Nephron (organoid): ENCODE measurements around the gene RAB31.
"Not testable (repeated sequence)": the region's sequence is repeated elsewhere in the genome, so short reads cannot be mapped to it uniquely, and the experiment has no call there.

ENCODE experiments used
- H3K27ac Mint-ChIP-seq, 3 experiments: 2 replicates each; pipeline ENCODE4 v1.8.0; 2020; ENCODE audit warnings: mixed read lengths in 3 of 3, mild to moderate bottlenecking in 2 of 3, moderate library complexity in 1 of 3
- H3K27me3 Mint-ChIP-seq: 2 replicates; pipeline ENCODE4 v1.8.0; 2021; ENCODE audit warnings: low read depth, mild to moderate bottlenecking, moderate library complexity, mixed read lengths
- H3K36me3 Mint-ChIP-seq: 2 replicates; pipeline ENCODE4 v1.8.0; 2020; ENCODE audit warnings: low read depth, mixed read lengths
- H3K4me1 Mint-ChIP-seq: 2 replicates; pipeline ENCODE4 v1.8.0; 2020; ENCODE audit warnings: mixed read lengths
- H3K4me3 Mint-ChIP-seq, 3 experiments: 2 replicates each; pipeline ENCODE4 v1.8.0; 2020; ENCODE audit warnings: mild to moderate bottlenecking in 3 of 3, mixed read lengths in 3 of 3, moderate library complexity in 2 of 3
- H3K9me3 Mint-ChIP-seq: 2 replicates; pipeline ENCODE4 v1.8.0; 2020; ENCODE audit warnings: mixed read lengths
- CTCF ChIP-seq, 3 experiments: fragments of 200-600 bp; sonication (generic); IDR thresholded peaks; one replicate each; pipeline ENCODE4 v1.5.0; 2021; ENCODE audit warnings: antibody characterized with exemption in 3 of 3; ENCODE audit not compliant: unreplicated experiment in 3 of 3

RAB31 gene

GRCh38 chr18:9884532-9885140 is 176.5 kb downstream of the RAB31 start:
- Mint-ChIP-seq H3K4me1 (no peaks in the 10 kb centered on the region), H3K27ac (no peak overlapping the region), H3K36me3 (no peaks in the 10 kb centered on the region), H3K9me3 (no peaks in the 10 kb centered on the region), H3K27me3 (no peaks in the 10 kb centered on the region), H3K4me3 (no peak overlapping the region)
- no peak for TF ChIP-seq CTCF (IDR thresholded peaks at IDR 0.05; ENCODE audit: unreplicated experiment in 3 of 3)

DNA sequence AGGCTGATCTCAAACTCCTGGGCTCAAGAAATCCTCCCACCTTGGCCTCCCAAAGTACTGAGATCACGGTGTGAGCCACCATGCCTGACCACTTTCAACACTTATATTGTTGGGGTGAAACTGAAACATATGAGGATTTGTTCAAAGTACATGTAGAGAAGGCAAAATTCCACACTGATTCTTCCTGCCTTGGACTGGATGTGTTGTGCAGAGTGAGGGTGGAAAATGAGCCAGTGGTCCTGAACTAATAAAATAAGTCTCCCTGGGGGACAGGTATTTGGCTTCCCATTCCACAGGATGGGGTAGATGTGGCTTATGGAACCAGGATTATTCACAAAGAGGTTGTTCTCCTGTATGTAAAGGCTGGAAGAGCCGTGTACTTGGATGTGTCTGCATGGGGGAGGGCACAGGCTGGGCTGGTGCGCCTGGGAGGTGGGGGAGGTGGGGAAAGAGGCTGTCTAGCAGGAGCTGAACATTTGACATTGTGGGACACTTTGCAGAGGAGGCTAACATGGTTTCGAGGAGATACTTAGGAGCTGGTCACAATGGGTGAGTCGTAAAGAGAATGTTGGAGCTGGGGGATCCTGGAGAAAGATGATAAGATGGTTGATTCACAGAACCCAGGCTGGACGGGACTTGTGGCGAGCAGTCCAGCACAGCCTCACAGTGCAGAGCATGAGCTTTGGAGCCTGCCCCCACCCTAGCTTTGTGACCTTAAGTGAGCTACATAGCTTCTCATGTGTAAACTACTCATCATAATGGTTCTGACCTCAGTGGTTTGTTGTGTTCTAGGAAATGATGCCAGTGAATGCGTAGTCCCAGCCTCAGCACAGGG is 177.3 kb downstream of the RAB31 start, which contains the start of gene TXNDC2:
Gene TXNDC2 (plus strand): TSS at position 804 of the 835 bp plus-strand sequence. CDS start 708 bp downstream, outside the sequence.
- H3K4me3 Mint-ChIP-seq = no peak within 1 kb of the TSS
- no peaks in the 10 kb centered on the region for H3K36me3 Mint-ChIP-seq
- H3K9me3 Mint-ChIP-seq = no peaks in the 10 kb centered on the region
- TF ChIP-seq CTCF (IDR thresholded peaks at IDR 0.05; ENCODE audit: unreplicated experiment in 3 of 3) = no peak
- no peak within 1 kb of the TSS for H3K27ac Mint-ChIP-seq
- H3K4me1 Mint-ChIP-seq = no peaks in the 10 kb centered on the region
- no peaks in the 10 kb centered on the region for H3K27me3 Mint-ChIP-seq

DNA sequence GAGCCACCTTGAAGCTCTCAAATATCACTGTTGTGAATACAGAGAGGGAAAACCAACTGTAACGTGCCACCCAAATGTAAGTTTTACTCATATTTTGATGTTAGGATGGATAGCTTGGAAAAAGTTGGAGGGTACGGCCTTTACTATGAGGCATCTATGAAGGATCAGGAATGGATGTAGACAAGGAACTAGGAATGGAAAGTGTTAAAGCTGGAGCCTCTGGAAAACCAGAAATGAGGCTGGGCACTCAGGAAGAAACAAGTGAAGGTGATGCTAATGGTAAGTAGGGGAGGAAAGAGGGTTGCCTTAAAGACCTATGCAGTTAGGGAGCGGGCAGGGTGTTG is 177.9 kb downstream of the RAB31 start:
- Mint-ChIP-seq H3K4me1 (no peaks in the 10 kb centered on the region), H3K27ac (no peak overlapping the region), H3K9me3 (no peaks in the 10 kb centered on the region), H3K36me3 (no peaks in the 10 kb centered on the region), H3K4me3 (no peak overlapping the region), H3K27me3 (no peaks in the 10 kb centered on the region)
- no peak for TF ChIP-seq CTCF (IDR thresholded peaks at IDR 0.05; ENCODE audit: unreplicated experiment in 3 of 3)

DNA sequence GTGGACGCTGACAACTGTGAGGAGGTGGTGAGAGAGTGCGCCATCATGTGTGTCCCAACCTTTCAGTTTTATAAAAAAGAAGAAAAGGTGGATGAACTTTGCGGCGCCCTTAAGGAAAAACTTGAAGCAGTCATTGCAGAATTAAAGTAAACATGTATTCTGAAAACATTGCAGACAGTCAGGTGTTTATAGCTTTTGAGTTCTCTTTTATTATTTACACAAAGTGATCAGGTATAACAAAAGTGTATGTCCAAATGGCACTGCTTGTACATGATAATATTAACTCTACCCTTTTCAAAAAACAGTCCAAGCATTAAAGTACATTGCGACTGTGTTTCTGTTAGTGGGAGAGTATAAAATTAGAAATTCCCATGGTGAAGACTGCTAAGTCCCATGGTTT is 179.9 kb downstream of the RAB31 start:
- no peaks in the 10 kb centered on the region for H3K27me3 Mint-ChIP-seq
- no peak overlapping the region for H3K4me3 Mint-ChIP-seq
- no peaks in the 10 kb centered on the region for H3K9me3 Mint-ChIP-seq
- no peaks in the 10 kb centered on the region for H3K4me1 Mint-ChIP-seq
- no peak for TF ChIP-seq CTCF (IDR thresholded peaks at IDR 0.05; ENCODE audit: unreplicated experiment in 3 of 3)
- H3K36me3 Mint-ChIP-seq = no peaks in the 10 kb centered on the region
- no peak overlapping the region for H3K27ac Mint-ChIP-seq

GRCh38 chr18:9890196-9890595 is 182.1 kb downstream of the RAB31 start:
- Mint-ChIP-seq H3K27me3 (no peaks in the 10 kb centered on the region), H3K36me3 (no peaks in the 10 kb centered on the region), H3K4me3 (no peak overlapping the region), H3K9me3 (no peaks in the 10 kb centered on the region), H3K27ac (no peak overlapping the region), H3K4me1 (no peaks in the 10 kb centered on the region)
- TF ChIP-seq CTCF (IDR thresholded peaks at IDR 0.05; ENCODE audit: unreplicated experiment in 3 of 3) = no peak

GRCh38 chr18:9890957-9891356 is 182.9 kb downstream of the RAB31 start:
- H3K9me3 Mint-ChIP-seq = no peaks in the 10 kb centered on the region
- TF ChIP-seq CTCF (IDR thresholded peaks at IDR 0.05; ENCODE audit: unreplicated experiment in 3 of 3) = no peak

GRCh38 chr18:9891515-9891914 is 183.4 kb downstream of the RAB31 start:
- H3K4me3 Mint-ChIP-seq, H3K27ac Mint-ChIP-seq, H3K36me3 Mint-ChIP-seq, H3K9me3 Mint-ChIP-seq, H3K4me1 Mint-ChIP-seq, H3K27me3 Mint-ChIP-seq: not testable (repeated sequence)

More at GRCh38 chr18:9890957-9891356, 182.9 kb downstream of the RAB31 start:
- no peaks in the 10 kb centered on the region for H3K36me3 Mint-ChIP-seq
- no peaks in the 10 kb centered on the region for H3K4me1 Mint-ChIP-seq
- no peak overlapping the region for H3K4me3 Mint-ChIP-seq
- H3K27ac Mint-ChIP-seq = no peak overlapping the region
- H3K27me3 Mint-ChIP-seq = no peaks in the 10 kb centered on the region
